Esophagus muscularis mucosa (tissue), 4 donors: ENCODE measurements around the gene FBXL5. TPM values are rescaled to one million over a fixed set of nuclear protein-coding genes. Genes with fewer than 3 reads are reported as not detected.
A peak's percentile ranks its signal among the peaks of the same experiment; 100 is the strongest.

Source experiments
- DNase-seq: peaks from one replicate; pipeline ENCODE4 v3.0.0-alpha.2; 2017; ENCODE audit errors: extremely low spot score
- H3K27ac ChIP-seq, 4 donors: fragments of 200-600 bp; sonication (generic); replicated peaks in 1 of 4; 1 replicate in 3 of 4; 2 replicates in 1 of 4; pipeline ENCODE4 v1.5.1; 2016 to 2019; ENCODE audit warnings: mild to moderate bottlenecking in 1 of 4
- H3K27me3 ChIP-seq, 4 donors: fragments of 200-600 bp; sonication (generic); one replicate each; pipeline versions ENCODE4 v1.5.1 to v1.6.0; 2016 to 2019
- H3K36me3 ChIP-seq, 4 donors: fragments of 200-600 bp; sonication (generic); one replicate each; pipeline ENCODE4 v1.5.1; 2016 to 2019
- H3K4me1 ChIP-seq, 4 donors: fragments of 200-600 bp; sonication (generic); one replicate each; pipeline ENCODE4 v1.5.1; 2016 to 2019
- H3K4me3 ChIP-seq, 4 donors: fragments of 200-600 bp; sonication (generic); 1 replicate in 2 of 4; 2 replicates in 2 of 4; pipeline ENCODE4 v1.5.1; 2016 to 2019; ENCODE audit warnings: mild to moderate bottlenecking in 4 of 4, moderate library complexity in 1 of 4
- H3K9me3 ChIP-seq, 4 donors: fragments of 200-600 bp; sonication (generic); 1 replicate in 3 of 4; 2 replicates in 1 of 4; pipeline ENCODE4 v1.5.1; 2016 to 2019
- CTCF ChIP-seq, 3 experiments: fragments of 200-600 bp in 2 of 3; fragments of 450-650 bp in 1 of 3; sonication (generic) in 2 of 3; IDR thresholded peaks; one replicate each; pipeline ENCODE4 v1.5.1; 2017 to 2019; ENCODE audit warnings: antibody characterized with exemption in 3 of 3, mild to moderate bottlenecking in 2 of 3, moderate library complexity in 1 of 3
- EP300 ChIP-seq: sonication (generic); formaldehyde crosslinking; IDR thresholded peaks from one replicate; pipeline ENCODE4 v1.6.1; 2017; ENCODE audit warnings: antibody characterized with exemption
- POLR2A ChIP-seq: fragments of 450-650 bp; IDR thresholded peaks from one replicate; pipeline ENCODE4 v1.6.1; 2017; ENCODE audit warnings: antibody characterized with exemption, moderate library complexity, mild to moderate bottlenecking, low read depth
- POLR2AphosphoS5 ChIP-seq, 2 donors: sonication (generic); formaldehyde crosslinking; IDR thresholded peaks; one replicate each; pipeline ENCODE4 v1.6.1; 2017; ENCODE audit warnings: antibody characterized with exemption in 2 of 2
- WGBS: methylation state at CpG from one replicate; pipeline ENCODE4 v1.1.5; 2018; 5-methylcytosine and 5-hydroxymethylcytosine counted together
- intact Hi-C: fragments of 100-400 bp; cut with DNase I; formaldehyde crosslinking; loops from one replicate; pipeline ENCODE4 v1.15.1; 2023
- total RNA-seq, 4 donors: library from RNA; depleted of rRNA; stranded (reverse); fragments of >200 nt; gene quantifications; one replicate each; pipeline versions ENCODE4 v1.1.0 to v1.2.1, GENCODE V29; 2016

Gene FBXL5
- total RNA-seq, 4 donors from 2014 or later: 67.8 to 141 (median 140) TPM

- no peak for TF ChIP-seq CTCF (IDR thresholded peaks at IDR 0.05)
- TF ChIP-seq POLR2AphosphoS5 (IDR thresholded peaks at IDR 0.05): no peak
- no peak for TF ChIP-seq EP300
- no peak for TF ChIP-seq POLR2A
- no peaks in the 10 kb centered on the region for H3K9me3 ChIP-seq
- peaks cover 6 to 14% (median 13%) of the 10 kb centered on the region in 4 donors for H3K4me1 ChIP-seq
- no peak overlapping the region for H3K27ac ChIP-seq
- 96% methylated on average over 2 of the region's 2 CpGs for WGBS
- H3K36me3 ChIP-seq: no peaks in the 10 kb centered on the region
- no peaks in the 10 kb centered on the region for H3K27me3 ChIP-seq
- H3K4me3 ChIP-seq: no peak overlapping the region
- intact Hi-C loops: loop anchor here (10.0 kb wide), 1 partner anchor 654 kb away; the partner anchor contains the start of gene CPEB2
- DNase-seq: no peak
Observed at GRCh38 chr4:15658781-15659180, 3.6 kb upstream of the FBXL5 start.

DNA sequence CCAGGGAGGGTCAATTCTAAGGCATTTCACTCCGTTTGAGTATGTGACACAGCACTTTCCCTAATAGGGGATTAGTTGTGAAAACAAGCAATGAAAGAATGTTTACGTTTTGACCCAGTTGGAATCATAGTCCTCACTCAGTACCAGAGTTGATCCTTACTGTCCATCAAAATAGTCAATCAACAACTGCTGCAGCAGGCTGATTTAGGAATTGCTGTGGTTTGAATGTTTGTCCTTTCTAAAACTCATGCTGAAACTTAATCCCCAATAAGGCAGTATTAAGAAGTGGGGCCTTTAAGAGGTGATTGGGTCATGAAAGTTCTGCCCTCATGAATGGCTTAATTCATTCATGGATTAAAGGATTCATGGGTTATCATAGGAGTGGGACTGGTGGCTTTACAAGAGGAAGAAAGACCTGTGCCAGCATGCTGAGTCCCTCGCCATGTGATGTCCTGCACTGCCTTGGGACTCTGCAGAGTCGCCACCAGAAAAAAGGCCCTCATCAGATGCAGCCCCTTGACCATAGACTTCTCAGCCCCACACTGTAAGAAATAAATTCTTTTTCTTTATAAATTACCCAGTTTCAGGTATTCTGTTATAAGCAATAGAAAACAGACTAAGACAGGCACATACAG, 3.1 kb upstream of the FBXL5 start:
- peaks cover 11 to 19% (median 18%) of the 10 kb centered on the region in 4 donors for H3K4me1 ChIP-seq
- no peak overlapping the region for H3K27ac ChIP-seq
- intact Hi-C loops: loop anchor here (10.0 kb wide), 1 partner anchor 653 kb away; the partner anchor contains the start of gene CPEB2
- 83% methylated on average over 4 of the region's 4 CpGs for WGBS
- H3K36me3 ChIP-seq: no peaks in the 10 kb centered on the region
- no peaks in the 10 kb centered on the region for H3K9me3 ChIP-seq
- no peak for TF ChIP-seq CTCF (IDR thresholded peaks at IDR 0.05)
- no peak for TF ChIP-seq POLR2A
- no peak for TF ChIP-seq POLR2AphosphoS5 (IDR thresholded peaks at IDR 0.05)
- TF ChIP-seq EP300: no peak
- DNase-seq: no peak
- H3K4me3 ChIP-seq: no peak overlapping the region
- no peaks in the 10 kb centered on the region for H3K27me3 ChIP-seq

- no peak overlapping the region for H3K4me3 ChIP-seq
- no peak overlapping the region for H3K27ac ChIP-seq
- H3K36me3 ChIP-seq: no peaks in the 10 kb centered on the region
- DNase-seq: no peak
- no peaks in the 10 kb centered on the region for H3K27me3 ChIP-seq
- TF ChIP-seq POLR2AphosphoS5 (IDR thresholded peaks at IDR 0.05) (no peak), EP300 (no peak), POLR2A (no peak), CTCF (IDR thresholded peaks at IDR 0.05) (no peak)
- H3K9me3 ChIP-seq: no peaks in the 10 kb centered on the region
- intact Hi-C loops: loop anchor here (10.0 kb wide), 1 partner anchor 653 kb away; the partner anchor contains the start of gene CPEB2
- peaks cover 19 to 28% (median 27%) of the 10 kb centered on the region in 4 donors for H3K4me1 ChIP-seq
Observed at GRCh38 chr4:15657366-15657765, 2.2 kb upstream of the FBXL5 start.

DNA sequence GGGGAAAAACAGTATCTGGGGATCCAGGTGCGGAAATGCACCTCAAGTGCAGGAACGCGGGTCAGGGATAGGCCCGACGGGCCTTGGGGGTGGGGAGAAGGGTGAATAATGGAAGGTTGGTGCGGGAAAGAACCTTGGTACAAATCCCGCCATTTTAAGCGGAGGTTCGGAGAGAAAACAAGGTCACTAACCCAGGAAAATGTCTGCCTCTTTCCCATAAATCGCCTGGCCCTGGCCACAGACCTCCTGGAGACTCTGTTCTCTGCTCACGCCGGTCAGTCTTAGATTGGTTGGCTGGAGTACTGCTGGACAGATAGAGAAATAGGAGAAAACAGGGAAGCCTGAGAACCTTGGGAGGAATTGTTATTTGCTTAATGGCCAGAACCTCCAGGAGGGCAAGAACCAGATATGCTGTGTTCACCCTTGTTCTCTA, 897 bp upstream of the FBXL5 start:
- DNase-seq: no peak
- Histone ChIP-seq H3K4me3 (peak overlapping the region; percentile 77 to 89 (median 88)), H3K9me3 (no peaks in the 10 kb centered on the region), H3K4me1 (peaks cover 28 to 41% (median 40%) of the 10 kb centered on the region in 4 donors), H3K27me3 (no peaks in the 10 kb centered on the region), H3K36me3 (no peaks in the 10 kb centered on the region), H3K27ac (peak overlapping the region; percentile 95 to 99 (median 98))
- 63% methylated on average over 12 of the region's 12 CpGs for WGBS
- no peak for TF ChIP-seq POLR2AphosphoS5 (IDR thresholded peaks at IDR 0.05)
- intact Hi-C loops: loop anchor here (10.0 kb wide), 1 partner anchor 651 kb away; the partner anchor contains the start of gene CPEB2

DNA sequence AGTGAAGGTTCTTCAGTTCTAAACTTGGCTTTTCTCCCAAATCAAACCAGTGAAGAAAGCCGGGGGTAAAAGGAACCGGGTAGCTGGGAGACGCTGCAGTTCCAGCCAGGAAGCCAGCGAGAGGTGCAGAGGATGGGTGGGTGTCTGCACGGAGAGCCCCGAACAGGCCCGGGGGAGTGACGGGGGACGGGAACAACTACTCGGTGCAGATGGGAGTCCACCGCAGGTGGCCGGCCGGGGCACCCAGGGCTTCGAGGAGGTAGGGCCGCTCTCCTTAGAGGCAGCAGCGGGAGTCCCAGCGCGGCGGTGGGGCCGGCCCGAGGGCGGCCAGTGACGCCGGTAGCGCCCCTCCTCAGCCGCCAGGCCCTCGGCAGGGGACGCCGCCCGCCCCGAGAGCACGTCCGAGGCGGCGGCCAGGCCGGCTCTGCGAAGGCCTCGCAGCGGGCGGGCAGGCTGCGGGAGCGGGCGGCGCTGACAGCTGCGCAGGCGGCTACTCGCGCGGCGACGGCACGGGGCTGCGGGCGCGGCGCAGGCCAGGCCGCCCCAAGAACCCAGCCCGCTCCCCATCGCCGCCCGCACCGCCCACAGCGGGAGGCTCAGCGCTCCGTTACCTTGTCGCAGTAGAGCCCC, 449 bp downstream of the FBXL5 start:
- Histone ChIP-seq H3K27me3 (no peaks in the 10 kb centered on the region), H3K4me1 (peaks cover 42 to 55% (median 54%) of the 10 kb centered on the region in 4 donors), H3K4me3 (peak overlapping the region; percentile 77 to 89 (median 88)), H3K27ac (peak overlapping the region; percentile 95 to 99 (median 98)), H3K9me3 (no peaks in the 10 kb centered on the region), H3K36me3 (no peaks in the 10 kb centered on the region)
- peak in 1 of 2 donors; percentile 38 for TF ChIP-seq POLR2AphosphoS5 (IDR thresholded peaks at IDR 0.05)
- no peak for TF ChIP-seq CTCF (IDR thresholded peaks at IDR 0.05)
- no peak for DNase-seq
- intact Hi-C loops: loop anchor here (10.0 kb wide), 1 partner anchor 650 kb away; the partner anchor contains the start of gene CPEB2
- 0% methylated on average over 10 of the region's 66 CpGs for WGBS
